GM18909 (cell line): Measurements from ENCODE around the gene MSRB1.

ENCODE experiments used
- ATAC-seq: cut with Tn5 transposase; IDR thresholded peaks from one replicate; pipeline ENCODE4 v1.9.1; 2021; ENCODE audit warnings: mild to moderate bottlenecking; ENCODE audit not compliant: unreplicated experiment, poor library complexity

MSRB1 gene

GRCh38 chr16:1942810-1943726 lies at the start of gene MSRB1:
MSRB1 (minus strand) TSS chr16:1943199; CDS start chr16:1943156, 43 bp downstream.
- peak; percentile 91 for ATAC-seq

GRCh38 chr16:1991948-1992703 lies 49.1 kb upstream of the MSRB1 start:
- peak; percentile 47 for ATAC-seq

- peak; percentile 9 for ATAC-seq
Measured at GRCh38 chr16:1991588-1991947, 48.6 kb upstream of the MSRB1 start.

- ATAC-seq: peak; percentile 34
Measured at GRCh38 chr16:1991135-1991551, 48.1 kb upstream of the MSRB1 start.

GRCh38 chr16:1990351-1991134 lies 47.5 kb upstream of the MSRB1 start:
- ATAC-seq: no peak

- ATAC-seq: no peak
Measured at GRCh38 chr16:1990101-1990350, 47.0 kb upstream of the MSRB1 start.

- ATAC-seq: no peak
Measured at GRCh38 chr16:1989209-1990100, 46.5 kb upstream of the MSRB1 start, which contains the start of gene SYNGR3. SYNGR3 (plus strand) TSS chr16:1989970; CDS start chr16:1990103, 133 bp downstream.

- ATAC-seq: no peak
Measured at GRCh38 chr16:1987198-1987597, 44.2 kb upstream of the MSRB1 start.

- ATAC-seq: no peak
Measured at GRCh38 chr16:1985466-1986150, 42.6 kb upstream of the MSRB1 start.

- ATAC-seq: no peak
Measured at GRCh38 chr16:1984347-1985225, 41.6 kb upstream of the MSRB1 start.

GRCh38 chr16:1983544-1984346 lies 40.7 kb upstream of the MSRB1 start, which contains the start of gene GFER:
GFER (plus strand) TSS chr16:1984193; CDS start chr16:1984219, 26 bp downstream.
- ATAC-seq: peak; percentile 83

- ATAC-seq: no peak
Measured at GRCh38 chr16:1982991-1983543, 40.1 kb upstream of the MSRB1 start.

- ATAC-seq: no peak
Measured at GRCh38 chr16:1982013-1982433, 39.0 kb upstream of the MSRB1 start.

- no peak for ATAC-seq
Measured at GRCh38 chr16:1981398-1981836, 38.4 kb upstream of the MSRB1 start, which contains the start of gene NOXO1. NOXO1 (minus strand) TSS chr16:1981469; CDS start chr16:1981179, 290 bp downstream.

- no peak for ATAC-seq
Measured at GRCh38 chr16:1980770-1981087, 37.7 kb upstream of the MSRB1 start.

- ATAC-seq: no peak
Measured at GRCh38 chr16:1980030-1980769, 37.2 kb upstream of the MSRB1 start.
